Measurements from ENCODE around the gene FARP1.

Gene FARP1

DNA sequence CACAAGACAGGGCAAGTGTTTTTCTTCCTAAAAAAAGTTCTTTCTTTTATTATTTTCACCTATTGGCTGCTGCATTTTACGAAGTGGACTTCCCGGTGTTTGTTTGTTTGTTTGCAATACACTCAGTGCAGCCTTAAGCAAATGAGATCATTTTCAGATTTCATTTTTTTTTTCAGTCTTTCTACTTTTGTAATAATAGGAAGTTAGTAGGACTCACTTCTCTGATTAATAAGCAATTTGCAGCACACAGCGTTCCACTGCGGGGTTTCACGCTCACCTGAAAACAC lies 305.7 kb downstream of the FARP1 start:
- DNase-seq (ENCODE audit: extremely low read depth, insufficient read length) = no peak
- no peaks in the 10 kb centered on the region for H3K27me3 ChIP-seq (replicated peaks; ENCODE audit: control insufficient read depth, insufficient read depth, low read length)
- TF ChIP-seq, protein P1, sequence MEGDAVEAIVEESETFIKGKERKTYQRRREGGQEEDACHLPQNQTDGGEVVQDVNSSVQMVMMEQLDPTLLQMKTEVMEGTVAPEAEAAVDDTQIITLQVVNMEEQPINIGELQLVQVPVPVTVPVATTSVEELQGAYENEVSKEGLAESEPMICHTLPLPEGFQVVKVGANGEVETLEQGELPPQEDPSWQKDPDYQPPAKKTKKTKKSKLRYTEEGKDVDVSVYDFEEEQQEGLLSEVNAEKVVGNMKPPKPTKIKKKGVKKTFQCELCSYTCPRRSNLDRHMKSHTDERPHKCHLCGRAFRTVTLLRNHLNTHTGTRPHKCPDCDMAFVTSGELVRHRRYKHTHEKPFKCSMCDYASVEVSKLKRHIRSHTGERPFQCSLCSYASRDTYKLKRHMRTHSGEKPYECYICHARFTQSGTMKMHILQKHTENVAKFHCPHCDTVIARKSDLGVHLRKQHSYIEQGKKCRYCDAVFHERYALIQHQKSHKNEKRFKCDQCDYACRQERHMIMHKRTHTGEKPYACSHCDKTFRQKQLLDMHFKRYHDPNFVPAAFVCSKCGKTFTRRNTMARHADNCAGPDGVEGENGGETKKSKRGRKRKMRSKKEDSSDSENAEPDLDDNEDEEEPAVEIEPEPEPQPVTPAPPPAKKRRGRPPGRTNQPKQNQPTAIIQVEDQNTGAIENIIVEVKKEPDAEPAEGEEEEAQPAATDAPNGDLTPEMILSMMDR (IDR thresholded peaks at IDR 0.05; ENCODE audit: insufficient read depth, low read length, poor library complexity, severe bottlenecking) = no peak
- peaks cover 11% of the 10 kb centered on the region for H3K36me3 ChIP-seq (ENCODE audit: control insufficient read depth, insufficient read depth, low read length)
- H3K4me3 ChIP-seq (replicated peaks; ENCODE audit: low read depth, low read length) = no peak overlapping the region

DNA sequence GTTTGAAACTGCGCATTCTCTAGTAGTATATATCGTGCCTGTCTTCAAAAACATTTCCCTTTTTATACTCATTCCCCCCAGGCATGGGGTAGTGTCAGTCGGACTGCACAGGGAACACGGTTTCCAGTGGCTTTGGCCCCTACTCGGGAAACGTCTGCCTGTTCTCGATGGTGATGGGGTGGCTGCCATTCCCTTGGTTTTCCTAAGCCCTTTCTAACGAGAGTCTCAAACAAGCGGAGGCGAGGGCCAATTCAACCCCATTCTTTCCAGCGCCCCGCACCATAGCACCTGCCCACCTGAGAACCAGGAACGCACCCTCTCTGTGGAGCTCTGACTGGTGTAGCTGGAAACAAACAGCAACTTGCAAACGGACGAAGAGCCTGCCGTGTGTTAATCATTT lies 306.4 kb downstream of the FARP1 start:
- Histone ChIP-seq H3K27me3 (replicated peaks; ENCODE audit: control insufficient read depth, insufficient read depth, low read length) (no peaks in the 10 kb centered on the region), H3K4me3 (replicated peaks; ENCODE audit: low read depth, low read length) (no peak overlapping the region), H3K36me3 (ENCODE audit: control insufficient read depth, insufficient read depth, low read length) (peaks cover 11% of the 10 kb centered on the region)
- TF ChIP-seq, protein P1 (IDR thresholded peaks at IDR 0.05; ENCODE audit: insufficient read depth, low read length, poor library complexity, severe bottlenecking) = no peak
- DNase-seq (ENCODE audit: extremely low read depth, insufficient read length) = no peak

DNA sequence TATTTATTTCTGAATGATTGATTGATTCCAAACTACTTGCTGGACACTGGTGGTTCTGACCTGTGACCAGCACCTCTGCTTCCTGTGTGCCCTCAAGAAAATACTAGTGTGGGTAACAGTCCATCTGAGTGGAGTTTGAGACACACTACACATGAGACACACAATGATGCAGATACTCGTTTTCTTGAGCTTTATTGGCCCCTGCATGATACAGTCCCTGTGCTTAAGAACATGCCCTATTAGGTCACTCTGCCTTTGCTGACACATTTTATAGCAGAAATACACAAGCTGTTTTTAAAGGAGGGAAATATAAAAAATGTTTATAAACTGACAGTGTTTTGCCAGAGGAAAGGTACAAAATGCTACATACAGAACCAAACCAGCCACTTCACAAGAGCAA lies 307.1 kb downstream of the FARP1 start:
- peaks cover 14% of the 10 kb centered on the region for H3K36me3 ChIP-seq (ENCODE audit: control insufficient read depth, insufficient read depth, low read length)
- no peak overlapping the region for H3K4me3 ChIP-seq (replicated peaks; ENCODE audit: low read depth, low read length)
- TF ChIP-seq, protein P1 (IDR thresholded peaks at IDR 0.05; ENCODE audit: insufficient read depth, low read length, poor library complexity, severe bottlenecking) = no peak
- no peaks in the 10 kb centered on the region for H3K27me3 ChIP-seq (replicated peaks; ENCODE audit: control insufficient read depth, insufficient read depth, low read length)
- no peak for DNase-seq (ENCODE audit: extremely low read depth, insufficient read length)

DNA sequence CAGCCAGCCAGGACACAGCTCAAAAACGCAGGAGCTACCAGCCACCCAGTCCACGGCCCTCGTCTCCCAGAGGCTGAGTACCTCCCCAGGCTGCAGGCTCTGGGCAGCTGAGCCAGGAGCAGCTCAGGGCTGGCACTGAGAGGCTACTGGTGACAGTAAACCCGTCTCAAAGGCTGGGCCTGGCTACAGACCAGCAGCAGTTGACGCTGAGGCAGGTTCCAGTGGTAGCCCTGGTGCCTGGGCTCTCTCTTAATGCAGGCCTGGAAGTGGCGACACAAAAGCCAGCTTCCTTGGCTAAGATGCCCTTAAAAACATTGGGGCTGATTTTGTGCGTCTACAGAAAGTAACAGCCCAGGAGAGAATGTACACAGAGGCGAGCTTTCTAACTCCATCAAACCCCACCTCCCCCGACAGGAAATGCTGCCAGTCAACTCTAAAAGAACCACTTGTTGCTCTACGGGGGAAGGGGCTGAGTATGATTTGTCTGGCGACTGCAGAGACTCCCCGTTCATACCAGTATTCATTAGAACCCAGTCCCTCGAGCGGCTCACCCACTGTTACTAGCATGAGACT lies 307.7 kb downstream of the FARP1 start:
- TF ChIP-seq, protein P1 (IDR thresholded peaks at IDR 0.05; ENCODE audit: insufficient read depth, low read length, poor library complexity, severe bottlenecking) = no peak
- H3K27me3 ChIP-seq (replicated peaks; ENCODE audit: control insufficient read depth, insufficient read depth, low read length) = no peaks in the 10 kb centered on the region
- no peak for DNase-seq (ENCODE audit: extremely low read depth, insufficient read length)
- H3K36me3 ChIP-seq (ENCODE audit: control insufficient read depth, insufficient read depth, low read length) = peaks cover 14% of the 10 kb centered on the region
- no peak overlapping the region for H3K4me3 ChIP-seq (replicated peaks; ENCODE audit: low read depth, low read length)

DNA sequence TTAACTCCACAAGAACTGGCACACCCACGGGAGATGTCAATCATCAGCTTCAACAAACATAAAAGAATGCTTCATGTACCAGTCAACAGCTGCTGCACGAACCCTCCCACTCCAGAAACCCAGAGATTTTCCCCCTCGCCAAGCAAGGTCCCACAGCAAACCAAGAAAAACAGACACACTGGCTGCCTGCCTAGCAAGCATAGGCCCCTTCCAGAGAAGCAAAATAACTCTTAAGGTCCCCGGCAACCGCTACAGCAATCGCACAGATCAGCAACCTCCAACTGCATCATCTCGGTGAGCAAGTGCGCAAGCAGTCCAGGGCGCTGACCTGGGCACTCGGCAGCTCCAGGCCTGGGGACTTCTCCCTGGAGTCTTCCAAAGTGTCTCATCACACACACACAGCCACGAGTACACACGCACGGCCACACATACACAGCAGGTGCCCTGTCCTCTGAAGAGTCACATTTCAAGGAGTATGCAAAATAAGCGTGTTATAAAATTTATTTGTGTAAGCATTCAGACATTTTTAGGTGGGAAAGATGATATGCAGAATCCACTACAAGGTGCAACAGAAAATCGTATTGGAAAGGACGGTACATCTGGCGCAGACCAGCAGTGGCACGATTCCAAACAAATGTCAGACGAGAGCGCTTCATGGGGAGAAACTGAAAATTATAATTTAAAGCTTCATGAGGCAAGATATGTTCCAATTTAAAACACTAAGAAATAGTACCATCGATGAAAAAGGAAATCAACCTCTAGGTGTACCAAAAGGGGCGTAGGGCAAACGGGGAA lies 309.0 kb downstream of the FARP1 start:
- no peak for DNase-seq (ENCODE audit: extremely low read depth, insufficient read length)
- H3K4me3 ChIP-seq (replicated peaks; ENCODE audit: low read depth, low read length) = no peak overlapping the region
- peaks cover 20% of the 10 kb centered on the region for H3K36me3 ChIP-seq (ENCODE audit: control insufficient read depth, insufficient read depth, low read length)
- TF ChIP-seq, protein P1 (IDR thresholded peaks at IDR 0.05; ENCODE audit: insufficient read depth, low read length, poor library complexity, severe bottlenecking) = no peak
- no peaks in the 10 kb centered on the region for H3K27me3 ChIP-seq (replicated peaks; ENCODE audit: control insufficient read depth, insufficient read depth, low read length)

All from GM06990 (cell line).